Colonic mucosa (tissue), 4 donors: ENCODE measurements around the gene TBX5. TPM values are rescaled to one million over a fixed set of nuclear protein-coding genes. Genes with fewer than 3 reads are reported as not detected.

Experiments
- DNase-seq: peaks from one replicate; pipeline ENCODE4 v3.0.0-alpha.2; 2020
- H3K27ac ChIP-seq: fragments of 200-600 bp; one replicate; pipeline ENCODE4 v1.8.0; 2021
- H3K27me3 ChIP-seq: fragments of 200-600 bp; one replicate; pipeline ENCODE4 v1.8.0; 2021
- H3K36me3 ChIP-seq: fragments of 200-600 bp; one replicate; pipeline ENCODE4 v1.8.0; 2021
- H3K4me1 ChIP-seq: fragments of 200-600 bp; one replicate; pipeline ENCODE4 v1.8.0; 2021; ENCODE audit warnings: mild to moderate bottlenecking
- H3K4me3 ChIP-seq: fragments of 200-600 bp; one replicate; pipeline ENCODE4 v1.8.0; 2021
- H3K9ac ChIP-seq, 2 donors: one replicate each; pipeline ENCODE4 v1.7.0; 2013; ENCODE audit warnings: control low read depth in 2 of 2, low read depth in 2 of 2, low read length in 2 of 2
- H3K9me3 ChIP-seq: fragments of 200-600 bp; one replicate; pipeline ENCODE4 v1.8.0; 2021
- CTCF ChIP-seq: fragments of 200-600 bp; IDR thresholded peaks from one replicate; pipeline ENCODE4 v1.8.0; 2022; ENCODE audit warnings: antibody characterized with exemption, mild to moderate bottlenecking
- intact Hi-C: fragments of 100-400 bp; cut with DNase I; formaldehyde crosslinking; loops from one replicate; pipeline ENCODE4 v1.14.1; 2022
- total RNA-seq, 2 donors: library from RNA; stranded (reverse); fragmentation: NEBNext Ultra II Directional in 1 of 2; extraction: Animal tissue kit (Norgen Biotek cat#: 25700) in 1 of 2; gene quantifications; one replicate each; pipeline ENCODE4 v1.2.1, GENCODE V29; 2021
- donor health status: healthy.
- donor health status: DM: no; HTN: no; CAD: no.
- donor health status: DM: no; HTN: no; CAD: no.

The TBX5 gene
- total RNA-seq, 2 donors from 2014 or later = not detected

DNA sequence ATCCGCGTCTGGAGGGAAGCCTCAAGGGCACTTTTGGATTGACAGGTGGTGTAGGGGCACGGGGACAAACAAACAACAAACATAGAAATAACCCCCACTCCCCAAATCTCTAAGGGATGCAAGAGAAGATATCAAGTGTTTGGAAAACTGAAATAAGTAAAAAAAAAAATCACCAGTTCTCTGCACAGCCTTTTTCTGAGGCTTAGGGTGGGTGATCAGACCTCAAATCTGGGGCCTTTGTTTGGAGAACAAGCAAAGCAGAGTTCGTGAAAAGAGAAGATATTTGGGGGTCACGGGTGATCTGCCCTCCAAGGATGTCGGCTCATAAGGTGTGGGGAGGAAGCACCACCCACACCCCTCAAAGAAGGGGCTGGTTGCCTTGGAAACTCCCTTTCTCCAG lies 10.7 kb downstream of the TBX5 start:
- H3K27ac ChIP-seq = no peak overlapping the region
- peaks cover 48% of the 10 kb centered on the region for H3K27me3 ChIP-seq
- intact Hi-C loops = no loop called here
- no peaks in the 10 kb centered on the region for H3K9me3 ChIP-seq
- no peak overlapping the region for H3K9ac ChIP-seq
- H3K4me1 ChIP-seq = no peaks in the 10 kb centered on the region
- no peaks in the 10 kb centered on the region for H3K36me3 ChIP-seq
- no peak overlapping the region for H3K4me3 ChIP-seq
- no peak for DNase-seq
- no peak for TF ChIP-seq CTCF

DNA sequence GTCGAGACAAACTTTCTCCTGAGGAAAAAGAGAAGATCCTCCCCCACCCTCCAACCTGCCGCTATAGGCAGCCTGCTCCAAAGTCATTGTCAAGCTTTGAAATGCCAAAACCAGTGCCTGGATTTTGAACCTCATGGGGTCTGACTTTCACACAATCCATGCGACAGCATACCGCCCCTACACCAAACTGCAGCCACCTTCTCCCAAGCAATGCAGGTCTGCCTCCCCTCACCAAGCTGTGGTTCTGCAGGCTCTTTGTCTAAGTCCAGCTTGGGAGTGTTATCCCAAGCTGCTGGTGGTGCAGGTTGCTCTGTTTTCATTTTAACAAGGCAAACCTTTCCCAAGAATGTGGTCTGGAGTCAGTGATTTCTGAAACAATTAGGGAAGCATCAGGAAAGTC lies 12.4 kb downstream of the TBX5 start:
- intact Hi-C loops = no loop called here
- H3K4me1 ChIP-seq = no peaks in the 10 kb centered on the region
- H3K27me3 ChIP-seq = peaks cover 33% of the 10 kb centered on the region
- no peak overlapping the region for H3K9ac ChIP-seq
- H3K27ac ChIP-seq = no peak overlapping the region
- H3K9me3 ChIP-seq = no peaks in the 10 kb centered on the region
- H3K4me3 ChIP-seq = no peak overlapping the region
- no peaks in the 10 kb centered on the region for H3K36me3 ChIP-seq
- TF ChIP-seq CTCF = no peak
- DNase-seq = no peak

GRCh38 chr12:114392909-114393308 lies 13.0 kb downstream of the TBX5 start:
- Histone ChIP-seq H3K36me3 (no peaks in the 10 kb centered on the region), H3K4me3 (no peak overlapping the region), H3K9me3 (no peaks in the 10 kb centered on the region), H3K4me1 (no peaks in the 10 kb centered on the region), H3K27ac (no peak overlapping the region), H3K27me3 (peaks cover 29% of the 10 kb centered on the region), H3K9ac (no peak overlapping the region)
- intact Hi-C loops = no loop called here
- no peak for DNase-seq
- no peak for TF ChIP-seq CTCF

DNA sequence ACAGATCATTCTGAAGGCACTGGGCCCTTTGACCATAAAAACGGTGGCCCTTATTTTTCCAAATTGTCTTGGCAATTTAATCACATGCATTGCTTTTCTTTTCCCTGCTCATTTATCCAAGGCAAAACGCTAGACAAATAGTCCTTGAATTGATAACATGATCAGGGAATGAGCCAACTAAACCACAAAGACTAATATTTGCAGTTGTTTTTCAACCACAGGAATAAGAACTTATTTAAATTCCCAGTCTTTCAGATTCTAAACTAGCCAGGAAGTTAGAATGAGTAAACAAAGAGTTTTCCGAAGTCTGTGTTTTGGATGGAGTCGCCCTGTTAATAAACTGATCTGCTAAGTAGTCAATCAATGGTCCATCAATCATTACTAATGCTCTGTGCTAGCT lies 14.9 kb downstream of the TBX5 start:
- H3K4me3 ChIP-seq = no peak overlapping the region
- H3K36me3 ChIP-seq = no peaks in the 10 kb centered on the region
- H3K9me3 ChIP-seq = no peaks in the 10 kb centered on the region
- no peak for TF ChIP-seq CTCF
- no peak for DNase-seq
- intact Hi-C loops = no loop called here
- H3K9ac ChIP-seq = no peak overlapping the region
- H3K27me3 ChIP-seq = peaks cover 13% of the 10 kb centered on the region
- H3K4me1 ChIP-seq = no peaks in the 10 kb centered on the region
- no peak overlapping the region for H3K27ac ChIP-seq

DNA sequence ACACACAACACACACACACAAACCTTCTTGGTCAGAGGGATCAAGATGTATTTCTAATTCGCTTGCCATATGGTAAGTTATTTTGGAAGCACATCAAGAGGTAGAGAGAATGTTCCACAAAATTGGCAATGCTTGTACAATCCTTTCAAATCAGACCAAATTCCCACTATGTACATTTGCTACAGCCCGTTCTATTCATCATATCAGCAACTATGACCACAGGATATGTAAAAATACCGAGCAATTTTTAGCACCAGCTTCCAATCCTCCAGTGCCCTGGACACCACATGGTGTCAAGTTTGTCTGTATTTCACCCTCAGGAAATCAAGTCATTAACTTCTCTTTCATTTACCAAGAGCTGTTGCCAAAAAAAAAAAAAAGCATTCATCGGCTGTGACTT lies 21.2 kb downstream of the TBX5 start:
- no peak for TF ChIP-seq CTCF
- Histone ChIP-seq H3K27ac (no peak overlapping the region), H3K36me3 (no peaks in the 10 kb centered on the region), H3K9ac (no peak overlapping the region), H3K4me3 (no peak overlapping the region), H3K27me3 (no peaks in the 10 kb centered on the region), H3K4me1 (no peaks in the 10 kb centered on the region), H3K9me3 (no peaks in the 10 kb centered on the region)
- DNase-seq = no peak
- intact Hi-C loops = no loop called here

DNA sequence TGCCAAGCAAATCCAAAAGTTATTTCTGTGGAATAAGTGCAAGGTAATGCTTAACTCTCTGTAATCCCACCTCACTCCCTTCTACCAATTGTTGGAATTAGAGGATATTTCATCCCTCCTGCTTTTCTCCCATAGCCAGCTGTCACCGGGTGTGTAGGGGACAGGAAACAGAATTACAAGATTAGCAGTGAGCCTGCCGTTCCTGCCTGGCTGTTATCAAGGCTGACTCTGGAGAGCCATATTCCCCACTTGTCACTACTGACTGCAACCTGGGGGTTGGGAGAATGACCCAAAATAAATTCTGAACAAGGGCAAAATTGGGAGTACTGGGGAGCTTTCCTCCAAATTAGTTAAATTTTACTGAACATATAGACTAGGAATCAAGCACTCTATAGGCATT lies 24.8 kb downstream of the TBX5 start:
- Histone ChIP-seq H3K36me3 (no peaks in the 10 kb centered on the region), H3K27me3 (no peaks in the 10 kb centered on the region), H3K9ac (no peak overlapping the region), H3K27ac (no peak overlapping the region), H3K4me1 (no peaks in the 10 kb centered on the region), H3K4me3 (no peak overlapping the region), H3K9me3 (no peaks in the 10 kb centered on the region)
- DNase-seq = no peak
- intact Hi-C loops = no loop called here
- no peak for TF ChIP-seq CTCF
